Hematopoietic multipotent progenitor cell treated with erythropoietin and hydrocortisone succinate and interleukin-3 and kit ligand, for 17 days (in vitro differentiated cells): ENCODE measurements around the gene UGT1A8.

Source experiments
- DNase-seq: peaks from one replicate; pipeline ENCODE4 v3.0.0-alpha.2; 2015; ENCODE audit warnings: low spot score

The UGT1A8 gene

GRCh38 chr2:233802132-233802815 lies 184.8 kb downstream of the UGT1A8 start:
- no peak for DNase-seq

GRCh38 chr2:233803292-233803911 lies 186.0 kb downstream of the UGT1A8 start:
- DNase-seq: no peak

- DNase-seq: no peak
These were observed 186.6 kb downstream of the UGT1A8 start for GRCh38 chr2:233803994-233804393.

GRCh38 chr2:233807215-233807865 lies 189.9 kb downstream of the UGT1A8 start:
- DNase-seq: no peak

GRCh38 chr2:233807966-233808935 lies 190.8 kb downstream of the UGT1A8 start:
- DNase-seq: no peak

- no peak for DNase-seq
These were observed 193.0 kb downstream of the UGT1A8 start for GRCh38 chr2:233810385-233810784.

- no peak for DNase-seq
These were observed 193.7 kb downstream of the UGT1A8 start for GRCh38 chr2:233811087-233811486.

- no peak for DNase-seq
These were observed 194.3 kb downstream of the UGT1A8 start for GRCh38 chr2:233811732-233812131.

GRCh38 chr2:233813236-233814055 lies 196.0 kb downstream of the UGT1A8 start:
- no peak for DNase-seq

- DNase-seq: no peak
These were observed 196.8 kb downstream of the UGT1A8 start for GRCh38 chr2:233814056-233814835.

GRCh38 chr2:233815861-233816260 lies 198.4 kb downstream of the UGT1A8 start:
- DNase-seq: no peak

- no peak for DNase-seq
These were observed 198.9 kb downstream of the UGT1A8 start for GRCh38 chr2:233816334-233816733.

GRCh38 chr2:233816771-233817170 lies 199.3 kb downstream of the UGT1A8 start:
- DNase-seq: no peak

- no peak for DNase-seq
These were observed 200.0 kb downstream of the UGT1A8 start for GRCh38 chr2:233817361-233817911.

GRCh38 chr2:233817995-233818638 lies 200.7 kb downstream of the UGT1A8 start:
- DNase-seq: no peak

GRCh38 chr2:233818639-233819621 lies 201.5 kb downstream of the UGT1A8 start:
- no peak for DNase-seq

- no peak for DNase-seq
These were observed 202.7 kb downstream of the UGT1A8 start for GRCh38 chr2:233819884-233820773.

- no peak for DNase-seq
These were observed 203.3 kb downstream of the UGT1A8 start for GRCh38 chr2:233820774-233821105.
